Hepatocyte (in vitro differentiated cells): ENCODE results near the gene MRTFB. TPM values are rescaled to one million over a fixed set of nuclear protein-coding genes. Genes with fewer than 3 reads are reported as not detected.

Experiments
- DNase-seq: peaks from one replicate; pipeline ENCODE4 v3.0.0-alpha.2; 2016; ENCODE audit warnings: low spot score
- H2AFZ ChIP-seq: fragments of 200-600 bp; sonication (generic); 2 replicates; pipeline ENCODE4 v1.6.0; 2016; ENCODE audit warnings: antibody characterized with exemption, mild to moderate bottlenecking
- H3K27ac ChIP-seq: fragments of 200-600 bp; sonication (generic); 2 replicates; pipeline ENCODE4 v1.5.1; 2016; ENCODE audit warnings: mild to moderate bottlenecking
- H3K27me3 ChIP-seq: fragments of 200-600 bp; sonication (generic); 2 replicates; pipeline ENCODE4 v1.6.1; 2016
- H3K36me3 ChIP-seq: fragments of 200-600 bp; sonication (generic); replicated peaks from 2 replicates; pipeline ENCODE4 v1.5.1; 2016; ENCODE audit warnings: low read depth; ENCODE audit not compliant: insufficient read depth
- H3K4me1 ChIP-seq: fragments of 200-600 bp; sonication (generic); 2 replicates; pipeline ENCODE4 v1.5.1; 2016; ENCODE audit warnings: mild to moderate bottlenecking, moderate library complexity; ENCODE audit not compliant: insufficient read depth
- H3K4me2 ChIP-seq: fragments of 200-600 bp; sonication (generic); 2 replicates; pipeline ENCODE4 v1.6.0; 2016
- H3K4me3 ChIP-seq: fragments of 200-600 bp; sonication (generic); 2 replicates; pipeline ENCODE4 v1.5.1; 2016; ENCODE audit warnings: mild to moderate bottlenecking
- H3K79me2 ChIP-seq: fragments of 200-600 bp; sonication (generic); 2 replicates; pipeline ENCODE4 v1.6.0; 2017; ENCODE audit warnings: mild to moderate bottlenecking
- H3K9me2 ChIP-seq: fragments of 200-600 bp; sonication (generic); replicated peaks from 2 replicates; pipeline ENCODE4 v1.6.0; 2017; ENCODE audit warnings: mild to moderate bottlenecking; ENCODE audit not compliant: insufficient read depth
- H3K9me3 ChIP-seq: fragments of 200-600 bp; sonication (generic); 2 replicates; pipeline ENCODE4 v1.5.1; 2016; ENCODE audit warnings: low read depth, mild to moderate bottlenecking
- H4K20me1 ChIP-seq: fragments of 200-600 bp; sonication (generic); 2 replicates; pipeline ENCODE4 v1.6.0; 2016; ENCODE audit warnings: mild to moderate bottlenecking; ENCODE audit not compliant: insufficient read depth, poor library complexity, severe bottlenecking
- EZH2 ChIP-seq: fragments of 200-600 bp; sonication (generic); IDR thresholded peaks from 2 replicates; pipeline ENCODE4 v1.6.1; 2016; ENCODE audit warnings: antibody characterized with exemption, mild to moderate bottlenecking, borderline replicate concordance
- EZH2phosphoT487 ChIP-seq: fragments of 200-600 bp; sonication (generic); IDR thresholded peaks from one replicate; pipeline ENCODE4 v1.6.1; 2018; ENCODE audit warnings: antibody characterized with exemption, mild to moderate bottlenecking, low read depth, moderate library complexity; ENCODE audit not compliant: unreplicated experiment, severe bottlenecking
- WGBS: methylation state at CpG from one replicate; pipeline ENCODE4 v1.1.6; 2016; ENCODE audit warnings: low lambda C conversion rate; ENCODE audit errors: missing lambda C conversion rate; 5-methylcytosine and 5-hydroxymethylcytosine counted together
- polyA plus RNA-seq: library from polyadenylated mRNA; unstranded; fragments of >200 nt; fragmentation: Nextera tagmentation; extraction: Ambion mirVana; gene quantifications from 2 replicates; pipeline ENCODE4 v1.2.1, GENCODE V29; 2016
- total RNA-seq: library from RNA; depleted of rRNA; stranded (reverse); fragments of >200 nt; gene quantifications from 2 replicates; pipeline ENCODE4 v1.2.3, GENCODE V29; 2014
- TF ChIP-seq, protein P1 (sequence below): fragments of 200-600 bp; sonication (generic); IDR thresholded peaks from 2 replicates; pipeline ENCODE4 v1.5.1; 2016; ENCODE audit warnings: antibody characterized with exemption, mild to moderate bottlenecking; ENCODE audit not compliant: poor library complexity

The MRTFB gene
- total and polyA plus RNA-seq, 2 experiments from 2014 or later: 10.9 to 27.9 TPM

- no peak overlapping the region for H3K4me2 ChIP-seq
- no peaks in the 10 kb centered on the region for H3K4me1 ChIP-seq
Observed at GRCh38 chr16:14063618-14064581, 7.2 kb upstream of the MRTFB start.

GRCh38 chr16:14069818-14070217, 1.3 kb upstream of the MRTFB start:
- no peak overlapping the region for H3K4me3 ChIP-seq
- DNase-seq: no peak
- no peaks in the 10 kb centered on the region for H3K9me2 ChIP-seq
- peaks cover 19% of the 10 kb centered on the region for H3K4me1 ChIP-seq
- no peak for TF ChIP-seq EZH2phosphoT487
- TF ChIP-seq, protein P1, sequence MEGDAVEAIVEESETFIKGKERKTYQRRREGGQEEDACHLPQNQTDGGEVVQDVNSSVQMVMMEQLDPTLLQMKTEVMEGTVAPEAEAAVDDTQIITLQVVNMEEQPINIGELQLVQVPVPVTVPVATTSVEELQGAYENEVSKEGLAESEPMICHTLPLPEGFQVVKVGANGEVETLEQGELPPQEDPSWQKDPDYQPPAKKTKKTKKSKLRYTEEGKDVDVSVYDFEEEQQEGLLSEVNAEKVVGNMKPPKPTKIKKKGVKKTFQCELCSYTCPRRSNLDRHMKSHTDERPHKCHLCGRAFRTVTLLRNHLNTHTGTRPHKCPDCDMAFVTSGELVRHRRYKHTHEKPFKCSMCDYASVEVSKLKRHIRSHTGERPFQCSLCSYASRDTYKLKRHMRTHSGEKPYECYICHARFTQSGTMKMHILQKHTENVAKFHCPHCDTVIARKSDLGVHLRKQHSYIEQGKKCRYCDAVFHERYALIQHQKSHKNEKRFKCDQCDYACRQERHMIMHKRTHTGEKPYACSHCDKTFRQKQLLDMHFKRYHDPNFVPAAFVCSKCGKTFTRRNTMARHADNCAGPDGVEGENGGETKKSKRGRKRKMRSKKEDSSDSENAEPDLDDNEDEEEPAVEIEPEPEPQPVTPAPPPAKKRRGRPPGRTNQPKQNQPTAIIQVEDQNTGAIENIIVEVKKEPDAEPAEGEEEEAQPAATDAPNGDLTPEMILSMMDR: no peak
- no peak for TF ChIP-seq EZH2
- no peaks in the 10 kb centered on the region for H3K36me3 ChIP-seq
- H2AFZ ChIP-seq: peak overlapping the region; percentile 99
- no peaks in the 10 kb centered on the region for H3K27me3 ChIP-seq
- H3K9me3 ChIP-seq: no peaks in the 10 kb centered on the region
- H3K4me2 ChIP-seq: no peak overlapping the region
- peaks cover 35% of the 10 kb centered on the region for H3K79me2 ChIP-seq
- H3K27ac ChIP-seq: no peak overlapping the region
- H4K20me1 ChIP-seq: no peaks in the 10 kb centered on the region
- WGBS: 97% methylated on average over 4 of the region's 4 CpGs

More at GRCh38 chr16:14063618-14064581, 7.2 kb upstream of the MRTFB start:
- Histone ChIP-seq H3K27ac (no peak overlapping the region), H3K9me3 (no peaks in the 10 kb centered on the region), H3K9me2 (no peaks in the 10 kb centered on the region), H3K36me3 (no peaks in the 10 kb centered on the region), H3K79me2 (no peaks in the 10 kb centered on the region), H2AFZ (no peak overlapping the region), H4K20me1 (no peaks in the 10 kb centered on the region), H3K27me3 (no peaks in the 10 kb centered on the region), H3K4me3 (no peak overlapping the region)
- TF ChIP-seq EZH2phosphoT487 (no peak), EZH2 (no peak)
- TF ChIP-seq, protein P1: no peak
- DNase-seq: no peak
- 93% methylated on average over 6 of the region's 6 CpGs for WGBS

DNA sequence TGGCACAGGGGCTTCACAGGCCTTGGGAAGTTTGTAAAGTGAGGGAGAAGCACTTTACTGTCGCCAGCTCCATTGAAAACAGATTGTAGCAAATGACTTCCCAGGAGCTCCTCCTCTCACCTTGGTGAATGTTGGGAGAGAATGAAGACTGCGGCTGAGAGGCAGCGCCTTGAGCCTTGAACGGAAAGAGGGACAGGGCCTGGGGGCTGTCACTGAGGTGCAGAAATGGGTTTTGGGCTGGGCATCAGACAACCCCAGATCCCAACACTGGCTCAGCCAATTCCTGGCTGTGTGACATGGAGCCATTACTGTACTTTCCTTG, 603 bp upstream of the MRTFB start:
- WGBS: 47% methylated on average over 4 of the region's 4 CpGs
- Histone ChIP-seq H3K9me3 (no peaks in the 10 kb centered on the region), H3K36me3 (no peaks in the 10 kb centered on the region), H3K27ac (peak overlapping the region; percentile 96), H3K4me2 (peak overlapping the region; percentile 93), H3K9me2 (no peaks in the 10 kb centered on the region), H3K79me2 (peaks cover 42% of the 10 kb centered on the region), H3K4me3 (peak overlapping the region; percentile 93), H2AFZ (peak overlapping the region; percentile 99), H3K4me1 (peaks cover 19% of the 10 kb centered on the region), H4K20me1 (no peaks in the 10 kb centered on the region), H3K27me3 (no peaks in the 10 kb centered on the region)
- no peak for TF ChIP-seq EZH2
- TF ChIP-seq, protein P1: no peak
- no peak for TF ChIP-seq EZH2phosphoT487
- no peak for DNase-seq
